MM.1S (cell line): ENCODE results near the gene MAFB.

Experiments used
- EZH2 ChIP-seq: fragments of 300-600 bp; sonication (generic); optimal IDR thresholded peaks from 2 replicates; pipeline ENCODE3; 2017; ENCODE audit warnings: low read depth, mild to moderate bottlenecking, antibody characterized with exemption, low read length, mixed read lengths
- TF ChIP-seq, protein P1 (sequence below): fragments of 300-600 bp; sonication (generic); IDR thresholded peaks from 2 replicates; pipeline ENCODE4 v1.5.1; 2016; ENCODE audit warnings: antibody characterized with exemption, low read length, mixed read lengths

- TF ChIP-seq, protein P1, sequence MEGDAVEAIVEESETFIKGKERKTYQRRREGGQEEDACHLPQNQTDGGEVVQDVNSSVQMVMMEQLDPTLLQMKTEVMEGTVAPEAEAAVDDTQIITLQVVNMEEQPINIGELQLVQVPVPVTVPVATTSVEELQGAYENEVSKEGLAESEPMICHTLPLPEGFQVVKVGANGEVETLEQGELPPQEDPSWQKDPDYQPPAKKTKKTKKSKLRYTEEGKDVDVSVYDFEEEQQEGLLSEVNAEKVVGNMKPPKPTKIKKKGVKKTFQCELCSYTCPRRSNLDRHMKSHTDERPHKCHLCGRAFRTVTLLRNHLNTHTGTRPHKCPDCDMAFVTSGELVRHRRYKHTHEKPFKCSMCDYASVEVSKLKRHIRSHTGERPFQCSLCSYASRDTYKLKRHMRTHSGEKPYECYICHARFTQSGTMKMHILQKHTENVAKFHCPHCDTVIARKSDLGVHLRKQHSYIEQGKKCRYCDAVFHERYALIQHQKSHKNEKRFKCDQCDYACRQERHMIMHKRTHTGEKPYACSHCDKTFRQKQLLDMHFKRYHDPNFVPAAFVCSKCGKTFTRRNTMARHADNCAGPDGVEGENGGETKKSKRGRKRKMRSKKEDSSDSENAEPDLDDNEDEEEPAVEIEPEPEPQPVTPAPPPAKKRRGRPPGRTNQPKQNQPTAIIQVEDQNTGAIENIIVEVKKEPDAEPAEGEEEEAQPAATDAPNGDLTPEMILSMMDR = no peak
- no peak for TF ChIP-seq EZH2
Measured at GRCh38 chr20:40658509-40658908, 30.5 kb downstream of the MAFB start.
